ENCODE results near the gene FRY. TPM values are rescaled to one million over a fixed set of nuclear protein-coding genes. Genes with fewer than 3 reads are reported as not detected.
A peak's percentile ranks its signal among the peaks of the same experiment; 100 is the strongest.

FRY gene
- total RNA-seq, 1 donor from 2014 or later = 38.8 TPM

DNA sequence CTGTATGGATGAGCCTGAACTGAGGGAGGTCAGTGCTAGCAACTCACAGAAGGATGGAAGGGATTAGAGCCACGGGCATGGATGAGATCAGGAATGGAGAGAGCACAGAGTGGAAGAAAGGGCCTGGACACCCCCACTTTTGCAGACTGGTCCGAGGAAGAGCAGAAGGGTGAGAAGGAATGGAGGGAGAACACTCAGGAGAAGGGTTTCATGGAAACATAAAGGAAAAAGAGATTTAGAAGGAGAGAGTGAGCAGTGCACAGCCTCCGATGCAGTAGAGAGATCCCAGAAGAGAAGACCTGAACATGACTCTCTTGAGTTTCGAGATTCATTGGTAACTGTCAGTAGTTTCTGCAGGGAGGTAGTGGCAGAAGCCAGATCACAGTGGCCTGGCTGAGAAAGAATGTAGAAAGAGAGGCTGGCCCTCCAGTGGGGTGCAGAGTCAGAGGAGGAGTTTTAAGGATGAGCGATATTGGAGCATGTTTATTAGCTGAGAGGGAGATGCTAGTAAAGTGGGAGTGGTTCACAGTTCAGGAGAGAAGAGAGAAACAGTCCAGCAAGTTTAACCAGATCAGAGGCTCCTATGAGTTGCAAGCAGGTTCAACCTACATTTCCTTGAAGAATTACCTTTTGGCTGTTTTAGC is 174.6 kb downstream of the FRY start:
- Mint-ChIP-seq H3K27ac (ENCODE audit: unreplicated experiment) (no peak overlapping the region), H3K4me3 (ENCODE audit: unreplicated experiment) (no peak overlapping the region), H3K27me3 (ENCODE audit: low read depth) (no peaks in the 10 kb centered on the region), H3K9me3 (ENCODE audit: low read depth) (no peaks in the 10 kb centered on the region), H3K4me1 (ENCODE audit: low read depth) (peaks cover 17% of the 10 kb centered on the region), H3K36me3 (ENCODE audit: low read depth) (peaks cover 25% of the 10 kb centered on the region)
- no peak for TF ChIP-seq CTCF (IDR thresholded peaks at IDR 0.05)
- DNase-seq (ENCODE audit: low spot score) = no peak

DNA sequence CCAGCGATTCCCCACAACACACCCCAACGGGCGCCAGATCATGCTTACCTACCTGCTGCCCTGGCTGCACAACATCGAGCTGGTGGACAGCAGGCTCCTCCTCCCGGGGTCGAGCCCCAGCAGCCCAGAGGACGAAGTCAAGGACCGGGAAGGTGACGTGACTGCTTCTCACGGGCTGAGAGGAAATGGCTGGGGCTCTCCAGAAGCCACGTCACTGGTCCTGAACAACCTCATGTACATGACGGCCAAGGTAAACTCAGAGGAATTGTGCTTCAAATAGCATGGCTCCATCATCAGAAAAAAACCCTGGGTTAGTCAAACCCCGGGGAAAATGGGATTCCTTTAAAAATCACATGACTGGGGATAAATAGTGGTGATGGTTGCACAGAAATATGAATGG is 177.3 kb downstream of the FRY start:
- H3K4me1 Mint-ChIP-seq (ENCODE audit: low read depth) = peaks cover 41% of the 10 kb centered on the region
- H3K27ac Mint-ChIP-seq (ENCODE audit: unreplicated experiment) = no peak overlapping the region
- no peak for DNase-seq (ENCODE audit: low spot score)
- H3K27me3 Mint-ChIP-seq (ENCODE audit: low read depth) = no peaks in the 10 kb centered on the region
- H3K9me3 Mint-ChIP-seq (ENCODE audit: low read depth) = no peaks in the 10 kb centered on the region
- H3K36me3 Mint-ChIP-seq (ENCODE audit: low read depth) = peaks cover 23% of the 10 kb centered on the region
- TF ChIP-seq CTCF (IDR thresholded peaks at IDR 0.05) = no peak
- H3K4me3 Mint-ChIP-seq (ENCODE audit: unreplicated experiment) = no peak overlapping the region

DNA sequence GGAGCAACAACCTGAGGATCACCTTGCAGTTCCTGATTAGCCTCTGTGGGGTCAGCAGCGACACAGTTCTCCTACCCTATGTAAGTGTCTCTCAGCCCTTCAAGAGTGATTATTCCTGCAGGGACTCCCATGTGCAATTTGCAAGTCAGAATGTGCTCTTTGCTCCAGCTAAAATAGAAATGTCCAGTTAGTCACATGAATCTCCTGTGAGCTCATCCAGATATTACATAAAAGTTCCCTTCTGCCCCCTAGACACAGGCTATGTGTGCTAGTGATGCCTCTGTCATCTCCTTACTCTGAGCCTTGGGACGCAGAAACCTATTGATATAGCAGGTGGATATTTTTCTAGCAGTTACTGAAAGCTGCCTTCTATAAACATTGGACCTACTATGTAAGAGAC is 178.1 kb downstream of the FRY start:
- Mint-ChIP-seq H3K36me3 (ENCODE audit: low read depth) (peaks cover 28% of the 10 kb centered on the region), H3K4me3 (ENCODE audit: unreplicated experiment) (no peak overlapping the region), H3K4me1 (ENCODE audit: low read depth) (peaks cover 45% of the 10 kb centered on the region), H3K27me3 (ENCODE audit: low read depth) (no peaks in the 10 kb centered on the region), H3K27ac (ENCODE audit: unreplicated experiment) (no peak overlapping the region), H3K9me3 (ENCODE audit: low read depth) (no peaks in the 10 kb centered on the region)
- TF ChIP-seq CTCF (IDR thresholded peaks at IDR 0.05) = no peak
- DNase-seq (ENCODE audit: low spot score) = no peak

- no peak for TF ChIP-seq CTCF (IDR thresholded peaks at IDR 0.05)
- Mint-ChIP-seq H3K36me3 (ENCODE audit: low read depth) (peaks cover 31% of the 10 kb centered on the region), H3K4me1 (ENCODE audit: low read depth) (peaks cover 45% of the 10 kb centered on the region), H3K27ac (ENCODE audit: unreplicated experiment) (no peak overlapping the region), H3K27me3 (ENCODE audit: low read depth) (no peaks in the 10 kb centered on the region), H3K9me3 (ENCODE audit: low read depth) (no peaks in the 10 kb centered on the region), H3K4me3 (ENCODE audit: unreplicated experiment) (no peak overlapping the region)
- no peak for DNase-seq (ENCODE audit: low spot score)
These were observed 178.5 kb downstream of the FRY start for GRCh38 chr13:32210101-32210500.

GRCh38 chr13:32211813-32212212 is 180.2 kb downstream of the FRY start:
- Mint-ChIP-seq H3K4me1 (ENCODE audit: low read depth) (peaks cover 45% of the 10 kb centered on the region), H3K9me3 (ENCODE audit: low read depth) (no peaks in the 10 kb centered on the region), H3K36me3 (ENCODE audit: low read depth) (peaks cover 29% of the 10 kb centered on the region), H3K27me3 (ENCODE audit: low read depth) (no peaks in the 10 kb centered on the region), H3K27ac (ENCODE audit: unreplicated experiment) (peak overlapping the region; percentile 92), H3K4me3 (ENCODE audit: unreplicated experiment) (no peak overlapping the region)
- DNase-seq (ENCODE audit: low spot score) = no peak
- TF ChIP-seq CTCF (IDR thresholded peaks at IDR 0.05) = no peak

All from chondrocyte (in vitro differentiated cells).